Heart left ventricle (tissue), 13 donors: ENCODE data around the gene LRPAP1.

Source experiments
- CTCF ChIP-seq, 12 donors: fragments of 200-600 bp; sonication (generic) in 4 of 12; IDR thresholded peaks; one replicate each; pipeline versions ENCODE4 v1.5.0 to v1.8.0; 2018 to 2022; ENCODE audit warnings: antibody characterized with exemption in 12 of 12, mild to moderate bottlenecking in 5 of 12
- POLR2A ChIP-seq, 2 donors: fragments of 450-650 bp; IDR thresholded peaks; one replicate each; pipeline ENCODE4 v1.6.1; 2017; ENCODE audit warnings: antibody characterized with exemption in 2 of 2, mild to moderate bottlenecking in 2 of 2, moderate library complexity in 2 of 2
- donor health status: ischemic (EF 13 %, LVEDD 7.1; RV severe dilation, severe dysfunction).
- donor health status: DM: no; HTN: yes; CAD: no.
- donor health status: DM: no; HTN: no; CAD: no.
- donor health status: ischemic (EF 25% LVEDD 6.9; RV normal size, moderate dysfunction).
- donor health status: ischemic (EF 25% LVEDD 5.7; RV mildly dilated, moderate dysfunction).
- donor health status: ischemic (EF 35%, LVEDD 5.7; RV mildly dilated, moderate dysfunction).
- donor health status: nonischemic (EF 11% LVEDD 7.7; RV severe dilation, severe dysfunction).
- donor health status: DM: yes; HTN: yes; CAD: no.
- donor health status: PGD.
- donor health status: ischemic (EF 29% LVEDD 5.4; RV normal size, mild dysfunction).
- donor health status: nonischemic (EF 23%, LVEDD 6.1; RV moderate dilation, normal function).

GRCh38 chr4:3529363-3529762 lies 2.9 kb downstream of the LRPAP1 start:
- no peak for TF ChIP-seq CTCF (IDR thresholded peaks at IDR 0.05)
- TF ChIP-seq POLR2A (IDR thresholded peaks at IDR 0.05), result no peak
